NCI-H446 (cell line): ENCODE data around the gene TNFSF11.

ENCODE experiments used
- DNase-seq, 2 experiments: peaks; one replicate each; lab custom pipeline; 2025; lab: John Stamatoyannopoulos, UW

TNFSF11 gene

DNA sequence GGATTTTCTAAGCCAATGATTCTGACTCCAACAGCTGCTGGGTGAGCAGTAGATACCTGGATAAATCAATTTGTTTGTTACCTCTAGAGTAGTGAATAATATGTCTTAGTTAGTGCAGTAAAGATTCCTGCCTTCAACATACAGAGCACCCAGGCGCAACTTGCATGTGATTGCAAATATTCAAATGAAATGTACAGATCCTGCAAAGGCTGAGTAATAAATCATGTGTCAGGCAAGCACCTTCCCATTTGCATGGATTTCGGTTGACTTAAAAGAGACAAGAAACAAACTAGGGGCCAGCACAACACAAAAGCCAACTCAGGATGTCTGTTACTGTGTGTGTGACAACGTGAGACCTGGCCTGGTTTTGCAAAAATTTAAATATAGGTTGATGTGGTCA lies 79.7 kb downstream of the TNFSF11 start:
- DNase-seq: no peak

DNA sequence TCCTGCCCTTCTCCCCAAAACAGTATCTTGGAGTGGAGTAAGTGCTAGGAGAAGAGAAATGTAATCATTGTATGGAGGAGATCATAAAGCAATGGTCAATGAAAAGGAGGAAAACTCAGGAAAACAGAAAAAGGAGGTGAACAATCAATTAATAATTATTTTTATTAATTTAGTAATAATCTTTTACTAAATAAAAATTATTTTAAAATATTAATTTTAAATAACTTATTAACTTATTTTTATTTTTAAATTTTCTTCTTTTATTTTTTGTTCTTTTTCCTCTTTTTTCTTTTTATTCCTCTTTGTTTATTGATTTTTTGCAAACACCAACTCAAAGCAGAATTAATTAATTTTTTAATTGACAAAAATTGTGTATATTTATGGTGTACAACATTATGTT lies 80.3 kb downstream of the TNFSF11 start:
- no peak for DNase-seq

DNA sequence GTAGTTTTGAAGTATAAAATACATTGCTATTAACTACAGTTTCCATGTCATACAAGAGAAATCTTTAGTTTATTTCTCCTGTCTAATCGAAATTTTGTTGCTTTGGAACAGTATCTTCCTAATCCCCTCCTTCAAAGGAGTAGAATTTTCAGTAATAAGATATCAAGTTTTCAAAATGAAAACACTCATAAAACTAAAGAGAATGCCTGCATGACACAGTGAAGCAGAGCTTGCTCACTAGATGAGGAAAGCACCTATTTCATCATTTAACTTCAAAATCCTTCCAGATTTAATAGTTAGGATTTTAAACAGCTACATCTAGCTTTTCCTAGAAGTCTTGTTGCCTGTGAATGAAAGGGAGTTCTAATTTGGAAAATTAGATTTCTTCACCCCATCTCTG lies 80.8 kb downstream of the TNFSF11 start:
- no peak for DNase-seq

- no peak for DNase-seq
These were observed 82.2 kb downstream of the TNFSF11 start for GRCh38 chr13:42656161-42656560.

DNA sequence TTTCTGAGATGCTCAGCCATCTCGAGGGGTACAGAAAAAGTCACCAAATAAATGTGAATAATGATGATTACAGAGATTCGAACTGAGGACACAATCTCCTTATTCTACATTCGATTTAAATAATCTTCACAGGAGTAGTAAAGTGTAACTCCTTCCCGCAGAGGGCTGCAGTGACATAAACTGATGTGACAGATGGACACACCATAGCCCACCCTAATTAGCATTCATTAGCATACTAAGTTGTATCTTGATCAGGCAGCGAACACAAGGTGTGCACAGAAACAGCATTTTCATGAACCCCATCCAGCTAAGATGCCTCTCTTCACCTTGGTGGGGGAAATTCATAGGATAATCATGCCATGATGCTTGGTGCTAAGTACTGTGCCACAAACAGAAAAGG lies 83.0 kb downstream of the TNFSF11 start:
- no peak for DNase-seq
